Heart left ventricle (tissue), 16 donors: ENCODE measurements around the gene GHRL. TPM values are rescaled to one million over a fixed set of nuclear protein-coding genes. Genes with fewer than 3 reads are reported as not detected.
"Not testable (repeated sequence)": the region's sequence is repeated elsewhere in the genome, so short reads cannot be mapped to it uniquely, and the experiment has no call there.

Experiments used
- ATAC-seq, 4 donors: fragments of 200-7000 bp; cut with Tn5 transposase; one replicate each; pipeline ENCODE4 v1.9.1; 2020 to 2022; ENCODE audit warnings: moderate library complexity in 4 of 4, mild to moderate bottlenecking in 3 of 4, moderate number of reproducible peaks in 1 of 4
- DNase-seq, 5 donors: peaks; one replicate each; pipeline ENCODE4 v3.0.0-alpha.2; 2020
- H3K27ac ChIP-seq, 12 donors: fragments of 200-600 bp; sonication (generic) in 4 of 12; one replicate each; pipeline versions ENCODE4 v1.5.0 to v1.8.0; 2016 to 2022; ENCODE audit warnings: mild to moderate bottlenecking in 2 of 12
- H3K27me3 ChIP-seq, 9 donors: fragments of 200-600 bp; sonication (generic) in 2 of 9; one replicate each; pipeline versions ENCODE4 v1.5.1 to v1.8.0; 2016 to 2022; ENCODE audit warnings: mild to moderate bottlenecking in 3 of 9
- H3K36me3 ChIP-seq, 9 donors: fragments of 200-600 bp; sonication (generic) in 2 of 9; one replicate each; pipeline versions ENCODE4 v1.5.0 to v1.8.0; 2018 to 2022; ENCODE audit warnings: mild to moderate bottlenecking in 2 of 9
- H3K4me1 ChIP-seq, 12 donors: fragments of 200-600 bp; sonication (generic) in 4 of 12; one replicate each; pipeline versions ENCODE4 v1.5.0 to v1.8.0; 2016 to 2022; ENCODE audit warnings: mild to moderate bottlenecking in 3 of 12
- H3K4me3 ChIP-seq, 12 donors: fragments of 200-600 bp; sonication (generic) in 4 of 12; one replicate each; pipeline versions ENCODE4 v1.5.0 to v1.8.0; 2017 to 2022; ENCODE audit warnings: mild to moderate bottlenecking in 9 of 12, moderate library complexity in 4 of 12
- H3K9me3 ChIP-seq, 12 donors: fragments of 200-600 bp; sonication (generic) in 4 of 12; one replicate each; pipeline versions ENCODE4 v1.5.0 to v1.8.0; 2016 to 2022; ENCODE audit warnings: mild to moderate bottlenecking in 1 of 12
- CTCF ChIP-seq, 12 donors: fragments of 200-600 bp; sonication (generic) in 4 of 12; IDR thresholded peaks; one replicate each; pipeline versions ENCODE4 v1.5.0 to v1.8.0; 2018 to 2022; ENCODE audit warnings: antibody characterized with exemption in 12 of 12, mild to moderate bottlenecking in 5 of 12
- POLR2A ChIP-seq, 2 donors: fragments of 450-650 bp; IDR thresholded peaks; one replicate each; pipeline ENCODE4 v1.6.1; 2017; ENCODE audit warnings: antibody characterized with exemption in 2 of 2, mild to moderate bottlenecking in 2 of 2, moderate library complexity in 2 of 2
- WGBS, 4 donors: extraction: QIAGEN DNeasy Blood & Tissue Kit in 2 of 4; methylation state at CpG; one replicate each; pipeline versions ENCODE4 v1.1.5 to v1.1.7; 2013 to 2018; 5-methylcytosine and 5-hydroxymethylcytosine counted together
- intact Hi-C, 10 donors: fragments of 100-400 bp; cut with DNase I; formaldehyde crosslinking; loops; one replicate each; pipeline versions ENCODE4 v1.11.1 to v1.14.2; 2022
- polyA plus RNA-seq, 2 donors: library from polyadenylated mRNA; stranded (reverse); fragments of 200-250 nt; gene quantifications; one replicate each; pipeline ENCODE4 v1.2.3, GENCODE V29; 2013
- total RNA-seq, 9 donors: library from RNA; depleted of rRNA in 2 of 9; stranded (reverse); fragments of >200 nt in 2 of 9; fragmentation: NEBNext Ultra II Directional in 3 of 9; extraction: Animal tissue kit (Norgen Biotek cat#: 25700) in 3 of 9; gene quantifications; one replicate each; pipeline versions ENCODE4 v1.1.0 to v1.2.4, GENCODE V29; 2016 to 2023
- donor health status: ischemic (EF 13 %, LVEDD 7.1; RV severe dilation, severe dysfunction).
- donor health status: healthy with polysubstance abuse.
- donor health status: DM: no; HTN: yes; CAD: no.
- donor health status: DM: no; HTN: no; CAD: no.
- donor health status: ischemic (EF 25% LVEDD 6.9; RV normal size, moderate dysfunction).
- donor health status: ischemic (EF 25% LVEDD 5.7; RV mildly dilated, moderate dysfunction).
- donor health status: healthy.
- donor health status: DM: yes; HTN: yes; CAD: no.
- donor health status: ischemic (EF 35%, LVEDD 5.7; RV mildly dilated, moderate dysfunction).
- donor health status: nonischemic (EF 11% LVEDD 7.7; RV severe dilation, severe dysfunction).
- donor health status: DM: yes; HTN: yes; CAD: no.
- donor health status: PGD.
- donor health status: ischemic (EF 29% LVEDD 5.4; RV normal size, mild dysfunction).
- donor health status: nonischemic (EF 23%, LVEDD 6.1; RV moderate dilation, normal function).

Gene GHRL
- total and polyA plus RNA-seq, 11 donors: 0.18 to 2.1 (median 0.61) TPM; not detected in 6

DNA sequence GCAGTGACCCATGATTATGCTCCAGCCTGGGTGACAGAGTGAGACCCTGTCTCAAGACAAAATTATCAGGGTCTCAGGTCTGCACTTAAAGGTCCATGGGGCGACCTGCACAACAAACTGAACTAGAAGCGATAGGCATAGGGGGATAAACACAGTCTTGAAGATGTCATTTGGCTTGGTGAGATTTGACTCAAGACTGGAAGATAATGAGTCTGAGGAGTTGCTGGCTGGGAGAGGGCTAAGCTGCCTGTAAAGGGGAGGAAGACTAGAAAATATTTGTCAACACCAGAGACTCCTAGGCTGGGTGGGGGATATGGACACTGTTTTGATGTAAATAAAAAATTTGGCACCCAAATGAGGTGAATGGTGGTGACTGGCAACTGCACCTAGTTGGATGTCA, 19.8 kb downstream of the GHRL start:
- intact Hi-C loops: no loop called here
- Histone ChIP-seq H3K36me3 (peaks cover 0 to 82% (median 62%) of the 10 kb centered on the region in 9 donors), H3K9me3 (no peaks in the 10 kb centered on the region), H3K27ac (no peak overlapping the region), H3K4me3 (no peak overlapping the region), H3K27me3 (no peaks in the 10 kb centered on the region), H3K4me1 (peaks cover 0 to 27% (median 17%) of the 10 kb centered on the region in 12 donors)
- ATAC-seq: no peak
- TF ChIP-seq CTCF (IDR thresholded peaks at IDR 0.05) (no peak), POLR2A (IDR thresholded peaks at IDR 0.05) (no peak)
- 93 to 96% (median 95%) methylated on average over 2 of the region's 2 CpGs for WGBS, 4 donors
- no peak for DNase-seq

- H3K27ac ChIP-seq: not testable (repeated sequence)
Observed at GRCh38 chr3:10272476-10272875, 20.3 kb downstream of the GHRL start.

GRCh38 chr3:10269443-10269842, 23.3 kb downstream of the GHRL start:
- ATAC-seq: no peak
- Histone ChIP-seq H3K27ac (no peak overlapping the region), H3K4me1 (peaks cover 0 to 47% (median 16%) of the 10 kb centered on the region in 12 donors), H3K9me3 (no peaks in the 10 kb centered on the region), H3K4me3 (no peak overlapping the region), H3K27me3 (no peaks in the 10 kb centered on the region), H3K36me3 (peaks cover 0 to 82% (median 50%) of the 10 kb centered on the region in 9 donors)
- TF ChIP-seq CTCF (IDR thresholded peaks at IDR 0.05) (no peak), POLR2A (IDR thresholded peaks at IDR 0.05) (no peak)
- intact Hi-C loops: no loop called here
- WGBS, 4 donors: 96 to 99% (median 98%) methylated on average over 5 of the region's 5 CpGs
- no peak for DNase-seq

More at GRCh38 chr3:10272476-10272875, 20.3 kb downstream of the GHRL start:
- H3K4me3 ChIP-seq, ATAC-seq, H3K27me3 ChIP-seq, intact Hi-C loops, H3K9me3 ChIP-seq, DNase-seq: not testable (repeated sequence)
- Histone ChIP-seq H3K36me3 (peaks cover 0 to 81% (median 58%) of the 10 kb centered on the region in 9 donors), H3K4me1 (peaks cover 0 to 31% (median 17%) of the 10 kb centered on the region in 12 donors)
- WGBS, 4 donors: 83 to 98% (median 97%) methylated on average over 11 of the region's 11 CpGs

GRCh38 chr3:10268930-10269329, 23.8 kb downstream of the GHRL start:
- Histone ChIP-seq H3K4me1 (peaks cover 0 to 47% (median 12%) of the 10 kb centered on the region in 12 donors), H3K9me3 (no peaks in the 10 kb centered on the region), H3K27me3 (no peaks in the 10 kb centered on the region), H3K27ac (no peak overlapping the region), H3K4me3 (no peak overlapping the region), H3K36me3 (peaks cover 0 to 84% (median 54%) of the 10 kb centered on the region in 9 donors)
- no peak for TF ChIP-seq POLR2A (IDR thresholded peaks at IDR 0.05)
- TF ChIP-seq CTCF (IDR thresholded peaks at IDR 0.05): no peak
- no peak for DNase-seq
- intact Hi-C loops: no loop called here
- ATAC-seq: peak in 1 of 4 donors; percentile 11
- 77 to 83% (median 79%) methylated on average over 5 of the region's 5 CpGs for WGBS, 4 donors

DNA sequence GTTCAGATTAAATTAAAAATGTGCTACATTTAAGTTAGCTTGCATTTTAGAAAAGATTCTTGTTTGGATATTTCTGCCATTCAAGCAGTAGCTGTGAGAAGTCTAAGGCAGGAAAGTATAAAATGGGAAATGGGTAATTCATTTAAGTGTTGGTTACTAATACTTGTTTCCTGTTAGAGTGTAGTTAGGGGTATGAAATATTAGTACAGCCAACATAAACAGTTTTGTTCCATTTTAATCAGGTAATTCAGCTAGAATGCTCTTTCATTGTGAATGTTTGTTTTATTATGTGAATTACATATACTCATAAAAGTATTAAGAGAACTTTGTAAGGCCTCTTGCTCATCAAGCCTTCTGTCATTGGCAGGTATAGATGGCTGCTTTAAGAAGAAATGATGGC, 24.6 kb downstream of the GHRL start:
- H3K4me3 ChIP-seq: no peak overlapping the region
- intact Hi-C loops: no loop called here
- peaks cover 0 to 87% (median 58%) of the 10 kb centered on the region in 9 donors for H3K36me3 ChIP-seq
- TF ChIP-seq CTCF (IDR thresholded peaks at IDR 0.05) (no peak), POLR2A (IDR thresholded peaks at IDR 0.05) (no peak)
- ATAC-seq (no peak), DNase-seq (no peak)
- no peaks in the 10 kb centered on the region for H3K27me3 ChIP-seq
- no peaks in the 10 kb centered on the region for H3K9me3 ChIP-seq
- H3K4me1 ChIP-seq: peaks cover 0 to 47% (median 6%) of the 10 kb centered on the region in 12 donors
- no peak overlapping the region for H3K27ac ChIP-seq

DNA sequence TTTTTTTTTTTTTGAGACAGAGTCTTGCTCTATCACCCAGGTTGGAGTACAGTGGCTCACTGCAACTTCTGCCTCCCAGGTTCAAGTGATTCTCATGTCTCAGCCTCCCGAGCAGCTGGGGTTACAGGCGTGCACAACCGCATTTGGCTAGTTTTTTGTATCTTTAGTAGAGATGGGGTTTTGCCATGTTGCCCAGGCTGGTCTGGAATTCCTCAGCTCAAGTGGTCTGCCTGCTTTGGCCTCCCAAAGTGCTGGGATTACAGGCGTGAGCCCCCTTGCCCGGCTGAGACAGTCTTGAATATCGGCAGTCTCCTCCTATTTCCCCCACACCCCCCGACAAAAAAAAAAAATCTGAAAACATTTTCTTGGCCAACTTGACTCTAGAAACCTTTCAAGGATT, 25.8 kb downstream of the GHRL start:
- H3K27ac ChIP-seq, H3K27me3 ChIP-seq, H3K9me3 ChIP-seq, H3K4me3 ChIP-seq, intact Hi-C loops, DNase-seq, ATAC-seq: not testable (repeated sequence)
- Histone ChIP-seq H3K4me1 (peaks cover 0 to 39% (median 4%) of the 10 kb centered on the region in 12 donors), H3K36me3 (peaks cover 0 to 87% (median 59%) of the 10 kb centered on the region in 9 donors)
- 80 to 83% (median 81%) methylated on average over 7 of the region's 7 CpGs for WGBS, 4 donors
